ENCODE results near the gene SLC8A2.

The SLC8A2 gene

DNA sequence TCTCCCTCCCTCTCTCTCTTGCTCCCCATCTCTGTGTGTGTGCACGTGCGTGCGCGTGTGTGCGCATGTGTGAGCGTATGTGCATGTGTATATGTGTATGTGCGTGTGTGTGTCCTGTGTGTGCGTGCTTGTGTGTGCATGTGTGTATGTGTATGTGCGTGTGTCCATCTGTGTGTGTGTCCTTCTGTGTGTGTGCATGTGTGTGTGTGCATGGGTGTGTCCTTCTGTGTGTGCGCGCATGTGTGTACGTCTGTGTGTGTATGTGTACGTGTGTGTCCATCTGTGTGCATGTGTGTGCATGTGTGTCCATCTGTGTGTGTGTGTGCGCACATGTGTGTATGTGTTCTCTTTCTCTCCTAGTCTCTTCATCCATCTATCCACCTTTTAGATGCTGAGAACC, 12.2 kb downstream of the SLC8A2 start:
- no peak for DNase-seq (ENCODE audit: low read depth, low spot score)

DNA sequence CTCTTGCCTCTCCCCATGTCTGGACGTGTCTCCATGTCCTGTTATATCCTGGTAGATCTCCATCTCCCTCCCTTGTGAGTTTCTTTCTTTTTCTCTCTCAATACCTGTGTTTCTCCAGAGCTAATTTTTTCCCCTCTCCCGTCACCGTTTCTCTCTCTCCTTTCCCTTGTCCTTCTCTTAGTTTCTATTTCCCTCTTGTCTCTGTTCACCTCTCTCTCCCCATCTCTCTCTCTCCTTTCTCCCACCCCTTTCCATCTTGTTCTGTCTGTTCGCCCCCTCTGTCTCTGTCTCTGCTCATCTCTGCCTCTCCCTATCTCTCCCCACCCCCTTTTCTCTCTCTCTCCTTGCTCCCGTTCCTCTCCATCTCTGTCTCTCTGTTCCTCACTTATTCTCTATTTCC, 13.0 kb downstream of the SLC8A2 start:
- DNase-seq (ENCODE audit: low read depth, low spot score) = no peak

DNA sequence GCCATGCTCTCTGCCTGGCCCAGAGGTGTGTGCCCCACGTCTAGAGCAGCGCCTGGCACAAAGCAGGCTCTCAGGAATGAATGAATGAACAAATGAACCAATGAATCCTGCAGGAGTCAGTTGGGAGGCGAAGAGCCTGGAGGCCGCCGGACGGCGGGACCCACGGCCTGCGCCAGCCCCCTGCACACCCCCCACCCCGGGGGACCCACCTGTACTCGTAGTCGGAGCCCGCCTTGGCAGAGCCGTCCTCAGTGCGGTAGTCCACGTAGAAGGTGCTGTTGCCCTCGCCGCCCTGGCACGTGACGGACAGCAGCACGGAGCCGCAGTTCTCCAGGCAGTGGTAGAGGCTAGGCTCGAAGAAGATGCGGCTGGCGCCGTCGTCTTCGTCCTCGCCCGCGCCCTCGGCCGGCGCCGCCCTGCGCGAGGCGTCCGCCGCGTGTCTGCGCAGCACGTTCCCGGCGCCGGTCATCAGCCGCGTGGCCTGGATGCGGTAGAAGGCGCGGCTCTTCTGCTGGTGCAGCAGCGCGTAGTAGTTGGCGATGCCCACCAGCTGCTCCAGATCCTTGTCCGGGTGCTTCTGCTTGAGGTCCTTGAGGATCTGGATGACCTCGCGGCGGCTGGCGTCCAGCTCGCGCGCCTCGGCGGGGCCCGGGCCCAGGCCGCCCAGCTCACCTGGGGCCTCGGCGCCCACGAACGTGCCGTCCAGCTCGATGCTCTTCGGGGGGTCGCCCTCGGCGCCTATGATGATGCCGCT, 14.8 kb downstream of the SLC8A2 start:
- DNase-seq (ENCODE audit: low read depth, low spot score) = no peak

DNA sequence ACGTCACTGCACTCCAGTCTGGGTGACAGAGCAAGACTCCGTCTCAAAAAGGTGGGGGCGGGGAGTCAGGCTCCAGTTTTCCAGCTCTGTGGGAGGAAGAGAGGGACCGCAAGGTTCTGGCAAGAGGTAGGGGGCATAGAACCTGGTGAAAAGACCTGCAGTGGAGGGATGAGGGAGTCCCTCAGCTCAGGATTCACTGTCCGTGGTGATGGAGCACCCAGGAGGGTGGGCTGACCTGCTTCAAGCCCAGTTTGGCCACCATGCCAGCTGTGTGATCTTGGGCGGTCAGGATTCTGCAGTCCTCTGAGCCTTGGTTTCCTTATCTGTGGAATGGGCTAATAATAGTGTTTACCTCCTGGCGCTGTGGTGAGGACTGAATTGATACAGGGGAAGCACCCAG, 21.2 kb downstream of the SLC8A2 start:
- no peak for DNase-seq (ENCODE audit: low read depth, low spot score)

DNA sequence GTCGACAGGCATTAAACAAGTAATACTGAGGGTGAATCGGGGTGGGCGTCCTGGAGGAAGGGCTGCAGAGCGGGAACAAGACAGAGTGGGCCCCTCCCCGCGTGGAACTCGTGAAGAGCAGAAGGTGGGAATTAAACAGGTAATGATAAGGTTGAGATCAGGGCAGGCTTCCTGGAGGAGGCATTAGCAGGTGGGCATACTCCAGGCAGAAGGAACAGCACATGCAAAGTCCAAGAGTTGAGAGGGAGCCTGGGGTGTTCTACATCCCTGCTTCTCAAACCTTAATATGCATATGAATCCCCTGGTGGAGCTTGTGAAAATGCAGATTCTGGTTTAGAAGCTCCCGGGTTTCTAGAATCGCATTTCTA, 23.3 kb downstream of the SLC8A2 start:
- no peak for DNase-seq (ENCODE audit: low read depth, low spot score)

DNA sequence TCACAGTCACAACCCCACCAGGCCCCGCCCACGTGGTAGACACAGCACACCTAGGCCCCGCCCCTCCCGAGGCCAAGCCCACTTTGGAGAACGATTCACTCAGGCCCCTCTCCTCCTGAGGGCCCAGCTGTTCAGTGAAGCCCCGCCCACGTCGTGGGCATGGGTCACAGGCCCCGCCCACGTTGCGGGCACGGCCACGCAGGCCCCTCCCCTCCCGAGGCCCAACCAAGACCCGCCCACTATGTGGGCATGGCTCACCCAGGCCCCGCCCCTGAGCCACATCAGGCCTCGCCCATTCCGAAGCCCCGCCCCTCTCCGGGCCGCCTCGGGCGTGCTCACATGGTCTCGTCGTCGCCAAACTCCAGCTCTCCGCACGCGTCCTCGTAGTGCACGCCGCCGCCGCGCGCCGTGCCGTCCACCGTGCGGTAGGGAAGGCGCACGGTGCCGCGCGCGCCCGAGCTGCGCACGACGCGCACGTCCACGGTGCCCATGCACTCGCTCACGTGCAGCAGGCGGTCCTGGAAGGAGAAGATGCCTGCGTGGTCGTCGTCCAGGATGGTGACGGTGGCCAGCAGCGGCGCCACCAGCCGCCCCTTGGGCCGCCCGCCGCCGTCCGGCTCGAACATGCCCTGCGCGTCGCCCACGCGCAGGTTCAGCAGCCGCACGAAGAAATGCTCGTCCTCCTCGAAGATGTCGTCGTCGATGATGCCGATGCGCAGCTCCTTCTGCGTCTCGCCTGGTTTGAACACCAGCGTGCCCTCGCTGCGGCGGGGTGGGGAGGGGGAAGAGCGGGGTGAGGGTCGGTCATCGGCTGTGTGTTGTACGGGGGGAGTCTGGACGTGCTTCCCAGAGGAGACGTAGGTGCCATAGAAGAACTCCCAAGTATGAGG, 24.0 kb downstream of the SLC8A2 start:
- DNase-seq (ENCODE audit: low read depth, low spot score) = no peak

DNA sequence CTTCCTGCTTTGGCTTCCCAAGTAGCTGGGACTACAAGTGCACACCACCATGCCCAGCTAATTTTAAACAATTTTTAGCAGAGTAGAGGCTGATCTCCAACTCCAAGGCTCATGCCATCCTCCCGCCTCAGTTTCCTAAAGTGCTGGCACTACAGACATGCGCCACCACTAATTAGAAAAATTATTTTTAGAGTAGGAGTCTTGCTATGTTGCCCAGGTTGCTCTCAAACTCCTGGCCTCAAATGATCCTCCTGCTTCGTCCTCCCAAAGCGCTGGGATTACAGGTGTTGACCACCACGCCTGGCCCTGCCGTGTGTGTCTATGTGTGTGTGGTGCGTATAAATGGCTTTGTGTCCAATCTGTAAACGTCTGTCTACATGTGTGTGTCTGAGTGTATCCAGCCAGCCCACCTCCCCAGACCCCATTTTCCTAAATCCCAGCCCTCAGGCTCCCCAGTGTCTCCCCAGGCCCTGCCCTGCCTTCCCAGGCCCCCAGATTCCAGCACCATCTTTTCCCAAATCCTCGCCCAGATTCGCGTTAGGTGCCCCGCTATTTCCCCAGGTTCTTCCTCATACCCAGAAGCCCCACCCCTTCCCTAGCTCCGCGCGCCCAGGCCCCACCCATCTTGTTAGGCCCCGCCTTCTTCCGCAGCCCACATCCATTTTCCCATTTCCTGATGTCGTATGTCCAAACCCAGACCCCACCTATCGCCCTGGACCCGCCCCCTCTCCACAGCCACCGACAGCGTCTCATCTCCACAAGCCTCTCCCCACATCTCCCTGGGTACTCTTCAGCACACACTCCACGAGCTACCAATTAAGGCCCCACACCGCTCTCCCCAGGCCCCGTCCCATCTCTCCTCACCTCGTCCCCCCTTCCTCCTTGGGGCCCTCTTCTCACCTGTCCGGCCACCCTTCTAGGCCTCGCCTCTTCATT, 24.9 kb downstream of the SLC8A2 start:
- no peak for DNase-seq (ENCODE audit: low read depth, low spot score)

DNA sequence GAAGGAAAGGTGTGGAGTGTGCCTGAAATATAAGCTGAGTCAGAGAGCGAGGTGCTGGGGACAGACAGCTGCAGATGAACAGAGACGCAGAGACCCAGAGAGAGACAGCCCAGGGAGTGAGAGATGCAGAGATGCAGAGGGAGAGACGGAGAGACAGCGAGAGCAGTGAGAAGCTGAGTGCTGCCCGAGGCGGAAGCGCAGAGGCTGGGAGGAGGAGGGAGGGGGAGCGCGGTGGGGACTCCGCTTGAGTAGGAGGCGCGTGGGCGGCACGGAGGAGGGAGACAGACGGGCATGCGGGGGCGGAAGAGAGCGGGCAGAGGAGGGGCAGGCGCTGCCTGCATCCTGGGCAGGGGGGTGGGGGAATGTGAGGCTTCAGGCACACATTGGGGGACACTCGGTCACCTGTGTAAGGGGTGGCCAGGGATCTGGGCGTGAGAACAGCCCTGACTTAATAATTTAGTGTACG, 25.7 kb downstream of the SLC8A2 start:
- peak; percentile 41 for DNase-seq (ENCODE audit: low read depth, low spot score)

DNA sequence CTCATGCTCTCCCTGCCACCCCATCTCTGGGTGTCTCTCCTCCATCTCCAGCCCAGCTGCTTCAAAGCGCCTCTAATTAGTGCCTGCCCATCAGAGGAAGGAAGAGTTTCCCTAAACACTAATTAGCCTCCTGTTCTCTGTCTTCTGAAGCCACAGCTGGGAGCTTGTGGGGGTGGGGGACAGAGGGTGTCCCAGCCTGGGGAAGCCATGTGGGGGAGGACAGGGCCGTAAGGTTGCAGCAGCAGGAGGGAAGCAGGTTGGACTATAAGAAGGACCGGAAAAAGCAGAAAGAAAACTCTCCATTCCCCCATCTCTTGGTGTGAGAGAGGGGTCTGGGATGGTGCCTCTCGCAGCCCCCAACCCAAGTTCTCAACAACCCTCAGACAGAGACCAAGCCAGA, 26.2 kb downstream of the SLC8A2 start:
- DNase-seq (ENCODE audit: low read depth, low spot score) = no peak

DNA sequence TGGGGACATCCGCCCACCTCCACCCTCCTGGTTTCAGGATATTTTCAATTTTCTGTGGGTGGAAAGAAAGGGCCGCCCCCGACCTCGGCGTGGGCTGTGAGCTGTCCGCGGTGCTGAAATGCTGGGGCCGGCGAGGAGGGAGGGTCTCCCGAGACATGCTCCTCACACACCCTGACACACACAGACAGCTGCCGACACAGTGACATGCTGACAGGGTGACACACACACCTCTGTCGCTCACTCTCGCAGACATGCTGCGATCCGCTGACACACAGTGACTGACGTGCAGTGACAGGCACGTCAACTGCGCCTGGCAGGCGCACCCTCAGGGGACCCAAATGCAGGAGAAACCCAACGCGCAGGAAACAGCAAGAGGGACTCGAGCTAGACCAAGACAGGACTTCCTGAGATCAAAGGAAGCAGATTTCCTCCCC, 27.3 kb downstream of the SLC8A2 start:
- no peak for DNase-seq (ENCODE audit: low read depth, low spot score)

DNA sequence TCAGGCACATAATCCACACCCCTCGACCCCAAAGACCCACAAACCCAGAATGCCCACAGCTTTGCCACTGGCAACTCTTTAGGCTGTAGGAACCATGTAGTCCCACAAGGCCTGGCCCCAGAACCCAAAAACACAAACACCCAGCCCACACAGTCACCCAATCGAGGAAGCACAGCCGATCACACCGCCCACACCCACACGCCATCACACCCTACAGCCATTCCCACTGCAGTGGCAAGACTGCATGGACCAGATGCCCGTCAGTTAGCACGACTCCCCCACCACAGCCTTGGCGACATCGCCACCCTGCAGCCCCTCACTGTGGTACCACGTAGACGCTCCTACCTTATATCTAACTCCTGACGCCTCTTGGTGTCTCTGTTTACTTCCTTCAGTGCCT, 28.4 kb downstream of the SLC8A2 start:
- no peak for DNase-seq (ENCODE audit: low read depth, low spot score)

DNA sequence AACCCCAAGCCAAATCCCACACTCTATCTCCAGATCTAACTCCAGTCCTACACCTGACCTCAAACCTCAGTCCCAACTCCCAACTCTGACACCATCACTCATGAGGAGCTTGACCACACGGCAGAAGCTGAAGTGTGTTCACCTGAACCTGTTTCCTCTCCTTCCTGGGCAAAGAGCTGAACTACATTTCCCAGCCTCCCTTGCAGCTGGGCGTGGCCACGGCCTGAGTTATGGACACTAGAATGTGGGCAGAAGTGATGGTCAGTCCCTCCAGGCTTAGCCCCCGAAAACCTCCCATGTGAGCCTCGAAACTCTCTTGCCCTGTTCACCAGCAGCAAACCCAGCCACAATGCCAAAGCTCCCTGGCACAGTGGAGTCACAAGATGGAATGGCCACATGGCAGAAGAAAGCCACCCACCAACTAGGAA, 32.9 kb downstream of the SLC8A2 start:
- DNase-seq (ENCODE audit: low read depth, low spot score) = no peak

DNA sequence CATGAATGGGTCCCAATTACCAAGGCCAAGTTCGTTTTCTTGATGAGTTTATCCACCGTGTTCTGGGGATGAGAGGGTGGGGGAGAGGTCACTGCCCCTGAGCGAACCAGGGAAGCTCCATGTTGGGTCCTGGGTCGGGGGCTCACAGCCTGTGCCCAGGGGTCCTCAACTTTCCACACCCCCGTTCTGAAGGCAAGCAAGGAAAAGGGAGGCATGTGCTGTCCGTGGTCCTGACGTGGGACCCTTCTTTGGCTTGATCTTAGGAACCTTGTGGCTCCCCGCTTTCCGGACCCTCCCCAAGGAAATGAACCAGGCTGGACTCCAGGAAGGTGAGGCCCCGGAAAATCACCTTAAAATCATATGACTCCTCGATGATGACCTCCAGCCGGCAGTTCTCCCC, 34.2 kb downstream of the SLC8A2 start:
- DNase-seq (ENCODE audit: low read depth, low spot score) = no peak

DNA sequence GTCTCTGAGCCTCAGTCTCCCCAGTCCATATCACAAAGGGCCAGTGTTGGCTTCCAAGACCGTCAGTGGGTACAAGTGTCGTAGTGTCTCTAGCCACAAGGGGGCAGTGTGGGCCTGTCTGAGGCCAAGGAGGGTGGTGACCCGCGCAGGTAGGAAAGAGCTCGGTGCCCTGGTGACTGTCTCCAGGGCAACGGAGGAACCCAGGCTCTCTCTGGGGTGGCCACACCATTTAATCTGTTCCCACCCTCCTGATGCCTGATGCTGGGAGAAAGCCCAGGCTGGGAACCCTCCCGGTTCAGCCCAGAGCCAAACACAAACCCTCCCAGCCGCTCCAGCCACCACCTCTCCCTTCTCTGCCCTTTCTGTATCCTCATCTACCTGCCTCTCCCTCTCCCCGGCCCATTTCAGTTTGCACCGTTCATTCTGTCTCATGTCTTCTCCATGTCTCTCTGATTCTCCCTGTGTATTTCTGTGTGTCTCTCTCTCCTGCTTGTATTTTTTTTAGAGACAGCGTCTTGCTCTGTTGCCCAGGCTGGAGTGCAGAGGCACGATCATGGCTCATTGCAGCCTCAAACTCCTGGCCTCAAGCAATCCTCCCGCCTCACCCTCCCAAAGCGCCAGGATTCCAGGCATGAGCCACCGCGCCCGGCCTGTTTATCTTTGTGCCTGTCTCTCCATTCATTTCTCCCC, 34.8 kb downstream of the SLC8A2 start:
- DNase-seq (ENCODE audit: low read depth, low spot score) = peak; percentile 84

DNA sequence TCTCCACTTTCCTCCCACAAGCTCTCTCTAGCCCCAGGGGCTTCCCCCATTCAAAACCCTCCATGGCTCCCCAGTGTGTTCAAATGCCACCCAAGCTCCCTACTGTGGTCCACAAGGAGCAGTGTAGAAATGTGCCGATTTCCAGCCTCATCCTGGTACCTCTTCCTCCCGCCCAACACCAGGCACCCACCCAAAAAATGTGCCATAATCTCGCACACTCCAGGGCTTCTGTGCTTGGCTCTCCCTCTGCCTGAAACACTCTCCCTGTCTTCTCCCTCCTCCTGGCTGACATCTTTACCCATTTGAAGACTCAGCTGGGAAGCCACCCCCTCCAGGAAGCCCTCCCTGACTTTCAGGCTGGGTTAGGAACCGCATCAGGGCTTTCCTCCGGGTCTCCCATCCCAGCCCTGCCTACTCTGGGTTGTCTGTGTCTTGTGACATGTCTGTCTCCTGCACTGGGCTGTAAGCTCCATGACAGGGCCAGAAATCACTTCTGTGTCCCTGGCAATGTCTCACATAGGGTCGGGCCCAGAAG, 35.7 kb downstream of the SLC8A2 start:
- DNase-seq (ENCODE audit: low read depth, low spot score) = no peak

DNA sequence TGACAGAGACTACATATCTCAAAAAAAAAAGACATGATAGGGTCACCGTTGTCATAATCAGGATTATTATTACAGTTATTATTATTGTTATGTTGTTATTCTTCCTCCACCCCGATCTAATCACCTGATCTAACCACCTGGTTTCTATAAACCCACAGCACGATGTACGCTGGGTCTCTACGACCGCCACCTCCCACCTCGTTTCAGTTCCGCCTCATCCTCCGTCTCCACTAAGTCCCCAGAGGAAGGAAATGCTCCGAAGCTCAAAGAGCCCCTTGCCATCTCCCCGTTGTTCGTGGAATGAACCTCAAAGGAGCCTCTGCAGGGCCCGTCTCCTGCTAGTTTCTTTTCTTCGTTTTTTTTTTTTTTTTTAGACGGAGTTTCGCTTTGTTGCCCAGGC, 36.5 kb downstream of the SLC8A2 start:
- DNase-seq (ENCODE audit: low read depth, low spot score) = no peak

DNA sequence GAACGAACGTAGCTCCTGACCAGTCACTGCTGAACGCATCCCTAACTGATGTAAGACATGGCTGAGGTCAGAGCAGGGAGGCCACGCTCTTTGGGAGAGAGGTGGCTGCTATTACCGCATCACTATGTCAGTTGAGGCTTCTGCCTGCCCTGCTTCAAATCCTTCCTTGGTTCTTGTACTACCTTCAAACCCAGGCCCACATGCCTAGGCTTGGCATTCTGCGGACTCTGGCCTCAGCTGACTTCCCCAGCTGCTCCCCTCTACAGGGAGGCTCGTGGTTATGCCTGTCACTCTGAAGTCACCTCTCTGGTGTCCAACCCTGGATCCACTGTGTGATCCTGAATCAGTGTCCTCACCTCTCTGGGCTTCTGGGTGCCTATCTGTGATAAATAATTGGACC, 37.6 kb downstream of the SLC8A2 start:
- no peak for DNase-seq (ENCODE audit: low read depth, low spot score)

DNA sequence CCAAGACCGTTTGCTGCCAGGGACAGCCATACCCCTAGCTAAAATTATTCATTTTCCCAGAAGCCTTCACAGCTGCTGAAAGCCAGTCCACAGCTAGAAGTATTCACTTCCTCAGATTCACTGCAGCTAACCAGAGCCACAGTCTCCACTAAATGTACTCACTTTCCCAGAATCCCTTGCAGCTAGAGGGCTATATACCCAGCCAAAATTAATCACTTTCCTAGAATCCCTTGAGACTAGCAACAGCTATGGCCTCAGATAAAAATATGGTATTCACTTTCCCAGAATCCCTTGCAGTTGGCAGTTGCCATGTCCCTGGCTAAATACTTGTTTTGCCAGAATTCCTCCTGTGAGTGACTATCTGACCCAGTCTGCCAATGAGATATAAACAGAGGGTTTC, 38.6 kb downstream of the SLC8A2 start:
- DNase-seq (ENCODE audit: low read depth, low spot score) = no peak

DNA sequence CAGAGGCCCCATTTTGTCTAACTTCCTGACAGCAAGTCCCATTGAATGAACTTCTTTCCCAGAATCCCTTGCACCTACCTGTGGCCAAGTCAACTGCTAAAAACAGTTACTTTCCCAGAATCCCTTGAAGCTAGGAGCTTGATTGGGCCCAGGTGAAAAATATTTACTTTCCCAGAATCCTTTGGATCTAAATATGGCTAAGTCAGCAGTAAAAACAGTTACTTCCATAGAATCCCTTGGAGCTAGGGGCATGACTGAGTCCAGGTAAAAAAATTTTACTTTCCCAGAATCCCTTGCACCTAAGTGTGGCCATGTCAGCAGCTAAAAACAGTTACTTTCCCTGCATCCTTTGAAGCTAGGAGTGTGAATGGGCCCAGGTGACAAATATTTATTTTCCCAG, 39.2 kb downstream of the SLC8A2 start:
- DNase-seq (ENCODE audit: low read depth, low spot score) = no peak

DNA sequence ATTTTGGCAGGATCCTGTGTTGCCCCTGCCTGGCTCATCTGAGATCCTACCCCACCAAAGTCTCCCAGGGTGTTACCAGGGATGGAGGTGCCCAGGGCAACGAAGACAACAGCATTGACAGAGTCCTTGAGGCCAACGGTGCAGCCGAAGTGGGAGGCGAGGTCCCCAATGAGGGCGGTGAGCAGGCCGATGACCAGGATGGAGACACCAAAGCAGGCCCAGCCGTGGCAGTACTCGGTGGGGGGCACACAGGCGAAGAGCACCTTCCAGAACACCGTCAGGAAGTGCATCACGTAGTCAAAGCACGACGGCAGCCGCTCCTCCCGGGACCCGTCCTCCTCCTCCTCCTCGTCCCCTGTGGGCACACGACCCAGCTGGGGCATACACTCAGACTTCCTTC, 39.6 kb downstream of the SLC8A2 start:
- no peak for DNase-seq (ENCODE audit: low read depth, low spot score)
